NCI-H446 (cell line): ENCODE measurements around the gene CCNB2.
A peak's percentile ranks its signal among the peaks of the same experiment; 100 is the strongest.
"Not testable (repeated sequence)": the region's sequence is repeated elsewhere in the genome, so short reads cannot be mapped to it uniquely, and the experiment has no call there.

Experiments used
- DNase-seq, 2 experiments: peaks; one replicate each; lab custom pipeline; 2025; lab: John Stamatoyannopoulos, UW

CCNB2 gene

GRCh38 chr15:59104912-59105732, at the start of gene CCNB2:
Gene CCNB2 (plus strand): TSS chr15:59105146. CDS start chr15:59105269, 123 bp downstream.
- DNase-seq = peak; percentile 72 to 94

- no peak for DNase-seq
Observed at GRCh38 chr15:59059076-59059597, 45.8 kb upstream of the CCNB2 start.

- DNase-seq = no peak
Observed at GRCh38 chr15:59060348-59060747, 44.6 kb upstream of the CCNB2 start.

- DNase-seq = no peak
Observed at GRCh38 chr15:59063042-59063441, 41.9 kb upstream of the CCNB2 start.

GRCh38 chr15:59069430-59069829, 35.5 kb upstream of the CCNB2 start:
- DNase-seq = no peak

GRCh38 chr15:59074607-59075006, 30.3 kb upstream of the CCNB2 start:
- no peak for DNase-seq

- DNase-seq = no peak
Observed at GRCh38 chr15:59087731-59088130, 17.2 kb upstream of the CCNB2 start.

- no peak for DNase-seq
Observed at GRCh38 chr15:59094077-59094476, 10.9 kb upstream of the CCNB2 start.

- no peak for DNase-seq
Observed at GRCh38 chr15:59096429-59096828, 8.5 kb upstream of the CCNB2 start.

GRCh38 chr15:59099162-59099685, 5.7 kb upstream of the CCNB2 start:
- no peak for DNase-seq

GRCh38 chr15:59104602-59104911, 389 bp upstream of the CCNB2 start:
- no peak for DNase-seq

GRCh38 chr15:59105854-59106253, 908 bp downstream of the CCNB2 start:
- DNase-seq = no peak

- DNase-seq = no peak
Observed at GRCh38 chr15:59111251-59111650, 6.3 kb downstream of the CCNB2 start.

- DNase-seq = no peak
Observed at GRCh38 chr15:59115047-59115446, 10.1 kb downstream of the CCNB2 start.

- no peak for DNase-seq
Observed at GRCh38 chr15:59116141-59116540, 11.2 kb downstream of the CCNB2 start.

GRCh38 chr15:59116771-59117170, 11.8 kb downstream of the CCNB2 start:
- DNase-seq = no peak

- DNase-seq = no peak
Observed at GRCh38 chr15:59119625-59120024, 14.7 kb downstream of the CCNB2 start.

GRCh38 chr15:59120937-59121336, 16.0 kb downstream of the CCNB2 start:
- DNase-seq = no peak

- DNase-seq = no peak
Observed at GRCh38 chr15:59124261-59124660, 19.3 kb downstream of the CCNB2 start.

- not testable (repeated sequence) for DNase-seq
Observed at GRCh38 chr15:59125683-59126082, 20.7 kb downstream of the CCNB2 start.

GRCh38 chr15:59127255-59127654, 22.3 kb downstream of the CCNB2 start:
- DNase-seq = not testable (repeated sequence)

GRCh38 chr15:59131456-59131855, 26.5 kb downstream of the CCNB2 start:
- no peak for DNase-seq

GRCh38 chr15:59131969-59132562, 27.1 kb downstream of the CCNB2 start:
- no peak for DNase-seq
